ENCODE measurements around the gene STPG4.

Gene STPG4

DNA sequence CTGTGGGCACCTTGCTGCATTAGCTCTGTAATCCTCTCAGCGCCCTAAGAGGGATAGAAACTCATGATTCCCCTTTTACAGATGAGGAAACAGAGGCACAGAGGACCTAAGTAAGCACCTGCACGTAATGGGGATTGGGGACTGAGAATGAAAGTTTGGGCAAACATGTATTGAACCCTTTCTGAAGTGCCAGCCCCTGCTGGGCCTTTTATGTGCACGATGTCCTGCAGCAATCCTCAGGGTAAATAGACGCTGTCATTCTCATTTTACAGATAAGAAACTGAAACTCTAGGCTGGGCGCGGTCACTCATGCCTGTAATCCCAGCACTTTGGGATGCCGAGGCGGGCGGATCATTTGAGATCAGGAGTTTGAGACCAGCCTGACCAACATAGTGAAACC is 117.4 kb downstream of the STPG4 start:
- peaks cover 0 to 7% of the 10 kb centered on the region in 2 experiments; a peak in 1 of 3 replicates for H3K36me3 ChIP-seq (ENCODE audit: control insufficient read depth in 2 of 2, insufficient read depth in 1 of 2, low read length in 2 of 2)
- TF ChIP-seq ZNF830 (tag by site-specific recombination; IDR thresholded peaks at IDR 0.05; ENCODE audit: low read depth) (no peak), ZIC2 (tag by site-specific recombination; IDR thresholded peaks at IDR 0.05) (peak; percentile 33; the same call in 1 of the 2 replicates), ZXDB (tag by site-specific recombination; IDR thresholded peaks at IDR 0.05) (peak; percentile 31; the same call in 1 of the 2 replicates), HOXC10 (CRISPR knock-in tag; IDR thresholded peaks at IDR 0.05) (no peak), ZBTB48 (tag by site-specific recombination; IDR thresholded peaks at IDR 0.05) (no peak), SCRT1 (tag by site-specific recombination; IDR thresholded peaks at IDR 0.05; ENCODE audit: borderline replicate concordance) (no peak), ZNF366 (tag by site-specific recombination; conservative IDR thresholded peaks at IDR 0.05) (no peak), KLF1 (tag by site-specific recombination; IDR thresholded peaks at IDR 0.05) (peak; percentile 46; the same call in 1 of the 2 replicates), MZF1 (tag by site-specific recombination; IDR thresholded peaks at IDR 0.05; ENCODE audit: borderline replicate concordance) (peak; percentile 85; the same call in 1 of the 2 replicates), OSR2 (tag by site-specific recombination; IDR thresholded peaks at IDR 0.05) (0 out of 2 replicates have a peak, but pooled peaks have one; percentile 14), ZBTB17 (tag by site-specific recombination; IDR thresholded peaks at IDR 0.05) (peak; percentile 16; the same call in 1 of the 2 replicates)
- TF ChIP-seq, protein P1, sequence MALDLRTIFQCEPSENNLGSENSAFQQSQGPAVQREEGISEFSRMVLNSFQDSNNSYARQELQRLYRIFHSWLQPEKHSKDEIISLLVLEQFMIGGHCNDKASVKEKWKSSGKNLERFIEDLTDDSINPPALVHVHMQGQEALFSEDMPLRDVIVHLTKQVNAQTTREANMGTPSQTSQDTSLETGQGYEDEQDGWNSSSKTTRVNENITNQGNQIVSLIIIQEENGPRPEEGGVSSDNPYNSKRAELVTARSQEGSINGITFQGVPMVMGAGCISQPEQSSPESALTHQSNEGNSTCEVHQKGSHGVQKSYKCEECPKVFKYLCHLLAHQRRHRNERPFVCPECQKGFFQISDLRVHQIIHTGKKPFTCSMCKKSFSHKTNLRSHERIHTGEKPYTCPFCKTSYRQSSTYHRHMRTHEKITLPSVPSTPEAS (tag by site-specific recombination; IDR thresholded peaks at IDR 0.05): no peak
- H3K9me3 ChIP-seq (ENCODE audit: control insufficient read depth, insufficient read depth, low read depth, low read length): no peaks in the 10 kb centered on the region
- peaks cover 20% of the 10 kb centered on the region for H3K4me1 ChIP-seq (ENCODE audit: control insufficient read depth, insufficient read depth, low read length)
- no peak overlapping the region for H3K27ac ChIP-seq (ENCODE audit: extremely low read depth, low read depth, low read length)
- H3K4me3 ChIP-seq (ENCODE audit: low read depth, low read length): no peak overlapping the region
- ChIA-PET CTCF (interaction anchor here (1.2 kb wide), 2 partner anchors 16 to 276 kb away, joined by 3 read pairs; no protein-coding TSS in a partner anchor), POLR2A (no interaction called here)

Measured in HEK293 (cell line).